ENCODE measurements around the gene FNDC10.
A peak's percentile ranks its signal among the peaks of the same experiment; 100 is the strongest.

Gene FNDC10

DNA sequence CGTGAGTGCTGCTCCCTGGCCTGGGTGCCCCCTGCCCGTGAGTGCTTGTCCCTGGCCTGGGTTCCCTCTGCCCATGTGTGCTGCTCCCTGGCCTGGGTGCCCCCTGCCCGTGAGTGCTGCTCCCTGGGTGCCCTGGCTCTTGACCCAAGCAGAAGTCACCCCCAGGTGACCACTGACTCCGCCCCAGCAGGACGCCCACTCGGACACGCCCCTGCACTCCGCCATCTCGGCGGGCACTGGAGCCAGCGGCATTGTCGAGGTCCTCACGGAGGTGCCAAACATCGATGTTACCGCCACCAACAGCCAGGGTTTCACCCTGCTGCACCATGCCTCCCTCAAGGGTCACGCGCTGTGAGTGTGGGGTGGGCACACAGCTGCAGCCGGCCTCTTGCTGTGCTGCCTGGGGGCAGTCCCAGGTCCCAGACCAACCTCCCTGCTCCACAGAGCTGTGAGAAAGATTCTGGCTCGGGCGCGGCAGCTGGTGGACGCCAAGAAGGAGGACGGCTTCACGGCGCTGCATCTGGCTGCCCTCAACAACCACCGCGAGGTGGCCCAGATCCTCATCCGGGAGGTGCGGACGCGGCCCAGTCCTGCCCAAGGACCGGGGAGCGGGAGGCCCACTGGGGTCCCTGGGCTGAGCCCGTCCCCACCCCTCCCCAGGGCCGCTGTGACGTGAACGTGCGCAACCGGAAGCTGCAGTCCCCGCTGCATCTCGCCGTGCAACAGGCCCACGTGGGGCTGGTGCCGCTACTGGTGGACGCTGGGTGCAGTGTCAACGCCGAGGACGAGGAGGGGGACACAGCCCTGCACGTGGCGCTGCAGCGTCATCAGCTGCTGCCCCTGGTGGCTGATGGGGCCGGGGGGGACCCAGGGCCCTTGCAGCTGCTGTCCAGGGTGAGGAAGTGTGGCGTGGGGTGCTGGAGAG lies 28.2 kb upstream of the FNDC10 start:
- peak; percentile 47 for DNase-seq

DNA sequence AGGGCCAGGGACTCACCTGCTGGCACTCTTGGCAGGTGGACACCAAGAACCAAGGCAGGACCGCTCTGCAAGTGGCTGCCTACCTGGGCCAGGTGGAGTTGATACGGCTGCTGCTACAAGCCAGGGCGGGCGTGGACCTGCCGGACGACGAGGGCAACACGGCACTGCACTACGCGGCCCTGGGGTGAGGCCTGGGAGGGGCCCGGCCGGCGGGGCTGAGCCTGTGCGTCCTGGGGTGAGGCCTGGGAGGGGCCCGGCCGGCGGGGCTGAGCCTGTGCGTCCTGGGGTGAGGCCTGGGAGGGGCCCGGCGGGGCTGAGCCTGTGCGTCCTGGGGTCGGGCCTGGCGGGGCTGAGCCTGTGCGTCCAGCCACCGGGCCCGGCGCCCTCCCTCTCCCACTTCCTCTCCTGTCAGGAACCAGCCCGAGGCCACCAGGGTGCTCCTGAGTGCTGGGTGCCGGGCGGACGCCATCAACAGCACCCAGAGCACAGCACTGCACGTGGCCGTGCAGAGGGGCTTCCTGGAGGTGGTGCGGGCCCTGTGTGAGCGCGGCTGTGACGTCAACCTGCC lies 27.4 kb upstream of the FNDC10 start:
- no peak for DNase-seq

DNA sequence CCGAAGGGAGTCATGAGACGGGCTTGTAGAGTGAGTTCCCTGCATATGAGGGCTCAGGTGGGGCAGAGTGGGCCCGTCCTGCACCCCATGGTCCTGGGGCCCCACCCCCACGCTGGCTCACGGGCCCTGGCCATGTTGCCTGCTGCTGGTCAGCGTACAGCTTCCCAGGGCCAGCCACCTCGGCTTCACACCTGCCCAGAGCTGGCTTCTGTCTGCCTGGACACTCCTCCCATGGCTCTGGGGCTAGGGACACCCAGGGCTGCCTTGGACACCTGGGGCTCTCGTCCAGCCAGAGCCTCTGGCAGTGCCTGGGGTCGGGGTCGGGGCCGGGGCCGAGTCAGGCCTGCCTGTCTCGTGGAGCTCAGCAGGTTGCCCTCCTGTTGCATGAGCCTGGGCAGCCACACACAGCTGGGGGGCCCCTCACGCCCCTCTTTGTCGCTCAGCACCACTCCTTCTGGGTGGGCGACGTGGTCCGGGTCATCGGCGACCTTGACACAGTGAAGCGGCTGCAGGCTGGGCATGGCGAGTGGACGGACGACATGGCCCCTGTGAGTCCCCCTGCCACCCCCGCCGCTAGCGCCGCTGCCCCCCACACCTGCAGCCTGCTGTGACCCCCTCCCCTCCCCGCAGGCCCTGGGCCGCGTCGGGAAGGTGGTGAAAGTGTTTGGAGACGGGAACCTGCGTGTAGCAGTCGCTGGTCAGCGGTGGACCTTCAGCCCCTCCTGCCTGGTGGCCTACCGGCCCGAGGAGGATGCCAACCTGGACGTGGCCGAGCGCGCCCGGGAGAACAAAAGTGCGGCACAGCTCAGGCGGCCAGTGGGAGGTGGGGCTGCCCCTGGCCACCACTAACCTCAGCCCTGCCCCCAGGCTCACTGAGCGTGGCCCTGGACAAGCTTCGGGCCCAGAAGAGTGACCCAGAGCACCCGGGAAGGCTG lies 26.5 kb upstream of the FNDC10 start:
- DNase-seq = peak; percentile 40

DNA sequence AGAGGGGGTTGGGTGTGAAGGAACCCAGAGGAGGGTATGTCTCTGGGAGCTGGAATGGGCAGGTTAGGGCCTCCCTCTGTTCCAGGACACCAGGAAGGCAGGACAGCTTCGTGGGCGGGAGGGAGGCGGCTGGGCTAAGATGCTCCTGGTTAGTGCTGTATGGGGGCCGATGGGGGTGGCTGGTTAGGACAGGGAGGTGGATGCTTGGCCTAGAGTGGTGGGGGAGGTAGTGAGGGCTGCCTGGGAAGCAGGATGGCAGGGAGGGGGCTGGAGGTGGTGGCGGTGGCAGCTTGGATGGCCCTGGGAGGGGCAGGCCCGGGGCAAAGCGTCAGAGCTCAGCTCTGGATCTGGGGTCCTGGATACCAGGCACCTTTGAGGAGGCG lies 25.9 kb upstream of the FNDC10 start:
- DNase-seq = no peak

DNA sequence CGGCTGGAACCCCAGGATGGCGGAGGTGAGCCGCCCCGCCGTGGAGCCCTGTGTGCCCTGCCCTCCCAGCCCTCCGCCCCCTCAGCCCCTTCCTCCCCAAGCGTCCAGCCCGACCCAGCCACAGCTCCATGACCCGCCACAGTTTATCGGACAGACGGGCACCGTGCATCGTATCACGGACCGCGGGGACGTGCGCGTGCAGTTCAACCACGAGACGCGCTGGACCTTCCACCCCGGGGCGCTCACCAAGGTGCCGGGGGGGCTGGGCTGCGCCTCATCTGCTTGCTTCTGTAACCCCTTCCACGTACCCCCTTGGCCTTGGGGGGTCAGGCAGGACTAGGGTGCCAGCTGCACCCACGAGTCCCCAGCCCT lies 25.5 kb upstream of the FNDC10 start:
- no peak for DNase-seq

DNA sequence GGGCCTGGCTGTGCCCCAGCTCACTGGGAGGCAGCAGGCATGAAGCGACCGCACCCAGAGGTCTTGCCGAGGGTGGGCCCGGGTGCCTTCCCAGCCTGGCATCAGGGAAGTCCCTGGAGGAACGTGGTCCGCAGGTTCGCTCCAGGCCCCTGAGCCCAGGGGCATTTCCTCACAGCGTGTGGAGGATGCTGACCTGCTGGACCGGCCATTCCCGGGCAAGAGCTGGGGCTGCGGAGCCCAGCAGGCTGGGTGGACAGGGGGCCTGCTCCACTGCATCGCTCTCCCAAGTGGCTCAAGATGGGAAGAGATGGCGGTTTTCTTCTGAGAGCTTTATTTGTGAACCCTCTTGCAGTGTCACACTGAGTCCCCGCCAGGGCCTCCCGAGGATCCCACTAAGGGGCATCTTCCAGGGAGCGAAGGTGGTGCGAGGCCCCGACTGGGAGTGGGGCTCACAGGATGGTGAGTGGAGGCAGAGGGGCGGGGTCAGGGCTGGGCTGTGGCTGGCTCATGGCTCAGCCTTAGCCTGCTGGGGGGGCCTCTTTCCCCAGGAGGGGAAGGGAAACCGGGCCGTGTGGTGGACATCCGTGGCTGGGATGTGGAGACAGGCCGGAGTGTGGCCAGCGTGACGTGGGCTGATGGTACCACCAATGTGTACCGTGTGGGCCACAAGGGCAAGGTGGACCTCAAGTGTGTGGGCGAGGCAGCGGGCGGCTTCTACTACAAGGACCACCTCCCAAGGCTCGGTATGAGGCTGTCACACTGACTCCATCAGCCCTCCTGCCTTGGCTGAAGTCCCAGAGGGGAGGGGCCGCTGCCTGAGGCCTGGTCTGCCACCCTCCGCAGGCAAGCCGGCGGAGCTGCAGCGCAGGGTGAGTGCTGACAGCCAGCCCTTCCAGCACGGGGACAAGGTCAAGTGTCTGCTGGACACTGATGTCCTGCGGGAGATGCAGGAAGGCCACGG lies 24.8 kb upstream of the FNDC10 start:
- DNase-seq = peak; percentile 67

DNA sequence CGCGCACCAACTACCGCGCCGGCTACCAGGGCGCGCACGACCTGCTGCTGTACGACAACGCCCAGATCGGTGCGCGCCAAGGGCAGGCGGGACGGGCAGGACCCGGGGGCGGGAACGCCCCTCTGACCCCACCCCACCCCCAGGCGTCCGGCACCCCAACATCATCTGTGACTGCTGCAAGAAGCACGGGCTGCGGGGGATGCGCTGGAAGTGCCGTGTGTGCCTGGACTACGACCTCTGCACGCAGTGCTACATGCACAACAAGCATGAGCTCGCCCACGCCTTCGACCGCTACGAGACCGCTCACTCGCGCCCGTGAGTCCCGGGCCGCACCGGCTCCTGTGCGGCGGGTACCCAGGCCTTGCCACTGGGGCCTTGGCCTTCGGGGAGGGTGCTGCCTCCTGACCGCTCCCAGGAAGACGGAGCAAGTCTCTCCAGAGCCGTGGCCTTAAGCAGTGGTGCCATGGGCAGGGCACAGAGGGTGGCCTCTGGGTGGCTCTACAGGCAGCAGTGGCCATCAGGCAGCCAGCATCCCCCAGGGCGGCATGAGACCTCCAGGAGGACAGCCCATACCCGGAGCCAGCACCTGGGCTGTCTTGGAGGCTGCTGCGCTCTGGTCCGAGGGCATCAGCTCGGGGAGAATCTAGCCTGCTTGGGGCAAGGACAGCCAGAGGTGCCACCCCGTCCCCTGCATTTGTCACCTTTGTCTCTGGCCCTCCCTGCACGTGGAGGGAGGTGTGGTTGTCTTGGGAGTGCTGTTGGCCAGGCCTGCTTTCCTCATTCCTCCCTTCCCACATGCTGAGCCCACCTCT lies 23.9 kb upstream of the FNDC10 start:
- no peak for DNase-seq

DNA sequence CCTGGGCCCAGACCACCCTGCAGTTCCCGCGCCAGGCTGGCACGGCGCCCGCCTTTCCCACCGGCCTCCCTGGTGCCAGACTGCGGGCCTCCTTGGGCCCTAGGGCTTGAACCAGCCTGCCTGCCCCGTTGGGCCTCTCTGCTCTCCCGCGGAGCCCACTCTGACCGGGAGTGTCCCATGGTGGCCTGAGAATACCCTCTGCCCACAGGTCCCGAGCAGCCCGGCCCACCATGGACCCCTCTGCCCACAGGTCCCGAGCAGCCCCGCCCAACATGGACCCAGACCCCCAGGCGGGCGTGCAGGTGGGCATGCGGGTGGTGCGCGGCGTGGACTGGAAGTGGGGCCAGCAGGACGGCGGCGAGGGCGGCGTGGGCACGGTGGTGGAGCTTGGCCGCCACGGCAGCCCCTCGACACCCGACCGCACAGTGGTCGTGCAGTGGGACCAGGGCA lies 23.3 kb upstream of the FNDC10 start:
- no peak for DNase-seq

DNA sequence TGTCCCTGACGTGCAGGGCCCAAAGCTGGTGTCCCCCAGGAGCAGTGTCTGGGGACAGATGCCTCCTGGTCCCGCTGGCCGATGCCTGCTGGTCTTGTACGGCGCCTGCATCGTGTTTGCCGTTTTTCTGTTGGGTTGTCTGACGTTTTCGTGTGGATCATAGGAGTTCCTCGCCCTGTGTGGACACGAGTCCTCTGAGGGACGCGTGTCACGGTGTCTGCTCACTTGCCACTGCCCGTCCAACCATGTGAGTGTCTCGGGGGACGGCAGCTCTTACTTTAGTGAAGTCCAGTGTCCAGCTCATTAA lies 22.8 kb upstream of the FNDC10 start:
- DNase-seq = no peak

DNA sequence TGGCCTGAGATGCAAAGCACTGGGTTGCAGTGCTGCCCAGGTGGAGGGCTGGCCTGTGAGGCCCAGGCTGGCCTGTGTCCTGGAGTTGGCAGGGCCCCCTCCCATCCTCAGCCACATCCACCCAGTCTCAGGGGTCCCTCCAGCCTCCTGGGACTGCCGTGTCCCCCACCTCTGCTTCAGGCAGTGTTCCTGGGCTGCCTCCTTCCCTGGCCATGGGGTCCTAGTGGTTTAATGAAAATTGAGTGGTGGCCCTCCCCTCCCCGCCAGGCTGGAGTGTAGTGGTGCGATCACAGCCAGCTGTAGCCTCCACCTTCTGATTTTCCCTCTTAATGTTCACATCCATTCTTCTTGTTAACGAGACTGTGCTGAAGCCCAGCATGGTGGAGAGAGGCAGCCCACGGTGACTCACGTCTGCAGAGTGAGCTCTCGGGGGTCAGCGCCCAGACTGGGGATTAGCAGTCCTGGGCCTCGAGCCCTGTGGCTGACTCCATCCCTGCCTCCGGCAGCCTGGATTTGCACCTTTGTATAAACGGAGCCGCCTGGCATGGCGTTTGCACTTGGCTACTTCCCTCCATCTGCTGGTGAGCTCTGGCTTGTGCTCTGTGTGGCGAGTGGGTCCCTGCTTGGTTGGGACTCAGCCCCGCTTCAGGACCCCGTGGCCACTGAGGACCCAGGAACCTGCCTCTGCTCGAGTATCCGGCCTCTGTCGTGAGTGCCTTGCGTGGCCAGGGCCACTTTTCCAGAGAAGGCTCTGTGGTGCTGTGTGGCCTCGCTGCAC lies 22.3 kb upstream of the FNDC10 start:
- DNase-seq = no peak

DNA sequence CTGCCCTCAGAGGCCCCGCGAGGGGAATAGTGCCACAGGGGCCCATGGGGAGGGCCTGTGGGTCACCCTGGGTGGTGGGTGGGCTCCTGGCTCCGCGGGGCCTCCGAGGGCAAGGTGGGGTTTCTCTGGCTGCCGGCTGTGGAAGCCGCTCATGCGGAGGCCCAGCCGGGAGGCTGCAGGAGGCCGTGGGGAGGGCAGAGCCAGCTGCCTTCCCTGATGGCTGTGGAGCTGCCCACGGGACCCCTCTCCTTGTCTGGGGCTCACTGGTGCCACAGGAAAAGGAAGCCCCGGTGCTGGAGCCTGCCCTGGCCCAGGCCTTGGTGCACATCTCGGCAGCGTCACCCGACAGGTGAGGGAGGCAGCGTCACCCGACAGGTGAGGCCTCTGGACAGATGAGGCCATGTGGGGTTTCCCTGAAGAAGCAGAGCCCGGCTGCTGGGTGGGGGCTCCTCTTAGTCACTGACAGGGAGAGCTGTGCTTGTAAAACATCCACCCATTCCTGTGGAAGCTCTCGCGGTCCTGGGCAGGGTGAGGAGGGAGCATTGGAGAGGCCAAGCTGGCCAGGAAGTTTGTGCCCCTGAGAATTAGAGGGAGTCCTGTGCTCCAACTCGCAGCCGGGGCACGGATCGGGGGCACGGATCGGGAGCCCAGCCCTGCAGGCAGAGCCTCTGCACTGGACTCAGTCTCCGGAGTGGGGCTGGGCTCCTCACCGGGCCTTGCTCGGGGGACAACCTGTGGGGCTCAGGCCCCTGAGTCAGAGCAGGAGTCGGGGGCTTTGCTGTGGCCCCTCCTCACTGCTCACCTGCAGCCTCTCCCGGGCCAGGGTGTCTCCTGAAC lies 21.5 kb upstream of the FNDC10 start:
- DNase-seq = no peak

DNA sequence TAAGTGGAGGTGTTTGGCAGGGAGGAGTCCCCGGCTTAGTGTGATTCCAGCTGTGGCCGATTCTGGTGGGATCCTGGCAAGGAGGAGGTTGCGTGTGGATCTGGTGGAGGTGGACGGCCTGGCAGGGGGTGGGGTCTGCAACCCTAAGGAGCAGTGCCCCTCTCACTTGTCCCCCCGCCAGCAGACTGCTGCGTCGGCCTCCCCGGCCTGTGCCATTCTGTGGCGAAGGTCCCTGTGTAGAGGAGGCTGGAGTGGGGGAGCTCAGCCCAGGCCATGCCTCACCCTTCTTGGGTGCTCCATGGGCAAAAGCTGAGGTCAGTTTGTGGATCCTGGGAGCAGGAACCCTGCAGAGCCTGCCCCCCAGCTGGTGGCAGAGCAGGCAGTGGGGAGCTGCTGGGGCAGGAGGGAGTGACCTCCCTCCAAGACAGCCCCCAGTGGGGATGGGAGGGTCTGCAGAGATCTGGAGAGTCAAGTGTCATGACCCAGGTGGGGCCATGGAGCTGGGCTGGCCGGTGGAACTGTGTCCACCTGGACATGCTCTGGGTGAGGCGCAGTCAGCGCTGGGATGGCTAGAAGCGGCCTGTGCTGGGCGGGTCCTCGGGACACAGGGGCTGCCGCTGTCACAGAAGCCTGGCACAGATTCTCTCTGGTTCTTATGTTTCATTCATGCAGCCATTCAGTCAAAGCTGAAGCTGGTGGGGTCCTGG lies 20.7 kb upstream of the FNDC10 start:
- DNase-seq = peak; percentile 39

DNA sequence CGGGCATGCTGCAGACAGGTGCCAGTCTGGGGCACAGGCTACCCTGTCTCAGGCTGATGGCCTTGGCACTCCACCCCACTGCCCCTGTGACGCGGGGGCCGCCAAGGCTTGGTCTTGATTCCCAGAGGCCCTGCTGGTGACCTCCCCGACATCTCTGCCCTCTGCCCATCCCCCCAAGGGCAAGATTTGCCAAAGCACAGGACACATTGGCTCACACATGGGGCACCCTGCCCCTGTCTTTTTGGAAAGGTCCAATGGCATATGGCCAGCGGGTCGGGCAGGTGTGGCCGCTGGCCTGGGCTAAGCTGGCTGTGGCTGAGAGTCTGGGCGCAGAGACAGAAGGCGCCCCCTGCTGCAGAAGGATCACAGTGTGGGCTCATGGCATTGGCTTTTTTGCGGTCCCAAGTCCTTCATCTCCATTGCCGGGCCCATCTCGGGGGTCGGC lies 20.0 kb upstream of the FNDC10 start:
- DNase-seq = peak; percentile 57

DNA sequence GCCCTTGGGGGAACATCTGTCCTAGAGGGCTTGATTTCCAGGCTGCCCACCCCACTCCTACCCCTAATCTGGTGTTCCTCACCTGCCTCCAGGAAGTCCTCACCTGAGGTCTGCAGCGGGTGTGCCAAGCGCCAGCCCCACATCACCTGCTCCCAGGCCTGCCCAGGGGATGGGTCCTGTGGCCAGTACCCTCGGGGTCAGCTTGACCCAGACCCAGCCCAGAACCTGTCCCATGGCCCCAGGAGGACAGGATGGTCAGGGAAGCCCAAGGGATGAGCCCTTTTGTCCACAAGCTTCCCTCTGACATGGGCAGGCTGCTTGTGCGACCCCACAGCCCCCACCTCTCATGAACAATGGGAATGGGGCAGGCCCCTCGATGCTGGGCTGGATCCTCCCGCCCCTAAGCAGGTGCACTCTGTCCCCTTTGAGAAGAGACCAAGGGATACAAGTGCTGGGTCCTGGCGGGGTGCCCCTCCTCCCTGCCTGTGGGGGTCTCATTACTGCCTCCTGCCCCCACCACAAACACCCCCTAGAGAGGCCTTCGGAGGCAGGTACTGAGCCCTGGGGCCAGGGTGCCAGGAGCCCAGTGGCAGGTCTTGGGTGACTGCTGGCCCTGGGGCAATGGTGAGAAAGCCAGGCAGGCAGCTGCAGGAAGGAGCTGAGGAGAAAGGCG lies 18.6 kb upstream of the FNDC10 start:
- no peak for DNase-seq

DNA sequence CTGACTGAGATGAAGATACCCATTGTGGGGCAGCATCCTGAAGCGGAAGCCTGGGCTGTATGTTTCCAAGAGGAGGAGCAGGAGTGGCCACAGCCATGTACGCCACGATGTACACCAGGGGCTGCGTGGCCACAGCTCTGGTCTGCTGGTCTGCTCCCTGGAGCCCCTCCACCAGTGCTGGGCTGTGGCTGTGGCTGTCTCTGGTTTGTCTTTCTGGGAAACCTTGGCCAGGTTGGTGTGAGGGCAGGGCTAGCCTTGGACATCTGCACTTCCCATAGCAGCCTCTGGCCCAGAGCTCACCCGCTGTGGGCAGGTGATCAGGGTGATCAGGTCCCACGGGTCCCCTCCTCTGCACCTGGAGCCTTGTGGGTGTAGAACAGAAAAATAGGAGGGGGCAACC lies 18.0 kb upstream of the FNDC10 start:
- no peak for DNase-seq

DNA sequence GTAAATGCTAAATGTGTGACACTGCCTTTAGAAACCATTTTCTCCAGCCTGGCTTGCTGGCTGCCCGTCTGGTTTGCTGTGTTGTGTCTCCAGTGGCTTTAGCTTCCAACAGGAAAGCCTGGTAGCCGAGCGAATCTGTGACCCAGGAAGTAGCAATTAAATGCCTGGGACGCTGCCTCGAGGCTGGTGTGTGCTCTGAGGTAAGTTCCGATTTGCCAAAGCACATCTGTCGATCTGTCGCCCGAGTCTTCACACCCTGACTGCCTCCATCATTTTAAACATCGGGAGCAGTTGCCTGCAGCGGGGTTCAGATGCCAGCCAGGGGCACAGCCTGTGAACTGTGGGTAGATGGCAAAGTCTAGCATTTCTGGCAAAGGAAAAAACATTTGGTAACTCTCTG lies 17.6 kb upstream of the FNDC10 start:
- DNase-seq = no peak

DNA sequence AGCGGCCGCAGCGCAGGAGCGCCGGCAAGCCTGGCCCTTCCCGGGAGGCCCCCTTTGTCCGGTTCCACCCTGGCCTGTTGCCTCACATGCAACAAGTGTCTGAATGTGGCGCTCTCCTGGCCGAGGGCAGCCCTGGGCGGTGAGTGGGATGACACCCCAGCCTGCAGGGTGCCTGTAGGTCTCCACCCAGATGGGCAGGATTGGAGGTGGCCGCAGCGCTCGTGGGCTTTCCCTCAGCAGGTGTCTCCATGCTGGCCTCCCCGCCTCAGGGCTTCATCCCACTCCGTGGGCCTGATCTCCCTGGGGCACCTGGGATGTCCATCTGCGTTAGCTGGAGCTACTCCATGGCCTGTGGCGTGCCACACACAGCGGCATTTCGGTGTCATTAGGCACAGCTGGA lies 16.9 kb upstream of the FNDC10 start:
- DNase-seq = no peak

DNA sequence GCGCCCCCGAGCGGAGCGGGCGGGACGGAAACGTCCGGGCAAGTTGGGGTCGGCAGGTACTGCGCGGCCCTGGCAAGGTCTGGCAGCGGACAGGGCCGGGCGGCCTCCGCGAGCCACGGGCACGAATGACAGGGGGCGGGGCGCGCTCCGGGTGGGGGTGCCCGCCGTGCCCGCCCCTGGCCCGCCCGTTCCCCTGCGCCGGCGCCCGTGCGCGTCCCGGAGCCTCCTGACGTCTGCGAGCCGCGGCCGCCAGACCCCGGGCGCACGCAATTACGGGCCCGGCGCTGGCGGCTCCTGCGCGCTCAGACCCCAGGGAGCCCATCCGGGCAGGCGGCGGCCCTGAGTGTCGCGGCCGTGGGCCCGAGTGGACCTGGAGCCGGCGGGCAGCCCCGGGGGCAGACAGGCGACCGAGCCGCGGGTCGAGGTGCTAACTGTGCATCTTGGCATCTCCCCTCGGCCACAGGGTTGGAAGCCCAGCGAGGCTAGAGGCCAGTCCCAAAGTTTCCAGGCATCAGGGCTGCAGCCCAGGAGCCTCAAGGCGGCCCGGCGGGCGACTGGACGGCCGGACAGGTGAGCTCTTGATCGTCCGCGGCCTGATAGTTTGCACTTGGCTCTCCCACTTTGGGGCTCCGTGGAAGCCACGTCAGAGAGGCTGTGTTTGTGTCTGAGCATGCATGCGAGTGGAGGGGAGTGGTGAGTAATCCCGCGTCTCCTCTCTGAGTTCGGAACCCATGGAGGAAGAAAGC lies 16.3 kb upstream of the FNDC10 start:
- no peak for DNase-seq

All from femur (tissue), 1 donor.